Measurements from ENCODE around the gene SLC5A6. TPM values are rescaled to one million over a fixed set of nuclear protein-coding genes. Genes with fewer than 3 reads are reported as not detected.

The SLC5A6 gene
- total and polyA plus RNA-seq, 12 donors, result 5.3 to 20.5 (median 9.1) TPM

DNA sequence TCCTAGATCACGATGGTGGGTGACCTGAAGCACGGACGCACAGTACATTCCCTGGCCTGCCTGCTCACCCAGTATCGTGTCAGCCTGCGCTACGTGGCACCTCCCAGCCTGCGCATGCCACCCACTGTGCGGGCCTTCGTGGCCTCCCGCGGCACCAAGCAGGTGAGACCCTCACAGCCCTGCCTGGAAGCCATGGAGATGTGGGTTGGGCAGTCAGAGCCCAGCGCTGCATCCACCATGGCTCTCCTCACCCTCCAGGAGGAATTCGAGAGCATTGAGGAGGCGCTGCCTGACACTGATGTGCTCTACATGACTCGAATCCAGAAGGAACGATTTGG is 30.5 kb upstream of the SLC5A6 start:
- Histone ChIP-seq H3K36me3 (peaks cover 4 to 72% (median 35%) of the 10 kb centered on the region in 9 donors), H3K27me3 (no peaks in the 10 kb centered on the region), H3K9me3 (no peaks in the 10 kb centered on the region), H3K4me3 (no peak overlapping the region), H3K27ac (no peak overlapping the region), H3K4me1 (peaks cover 0 to 34% (median 13%) of the 10 kb centered on the region in 9 donors)
- ATAC-seq, result no peak
- intact Hi-C loops (cut with DNase I), result no loop called here
- 95 to 96% methylated on average over 16 of the region's 16 CpGs for WGBS, 2 donors
- TF ChIP-seq, protein P1, sequence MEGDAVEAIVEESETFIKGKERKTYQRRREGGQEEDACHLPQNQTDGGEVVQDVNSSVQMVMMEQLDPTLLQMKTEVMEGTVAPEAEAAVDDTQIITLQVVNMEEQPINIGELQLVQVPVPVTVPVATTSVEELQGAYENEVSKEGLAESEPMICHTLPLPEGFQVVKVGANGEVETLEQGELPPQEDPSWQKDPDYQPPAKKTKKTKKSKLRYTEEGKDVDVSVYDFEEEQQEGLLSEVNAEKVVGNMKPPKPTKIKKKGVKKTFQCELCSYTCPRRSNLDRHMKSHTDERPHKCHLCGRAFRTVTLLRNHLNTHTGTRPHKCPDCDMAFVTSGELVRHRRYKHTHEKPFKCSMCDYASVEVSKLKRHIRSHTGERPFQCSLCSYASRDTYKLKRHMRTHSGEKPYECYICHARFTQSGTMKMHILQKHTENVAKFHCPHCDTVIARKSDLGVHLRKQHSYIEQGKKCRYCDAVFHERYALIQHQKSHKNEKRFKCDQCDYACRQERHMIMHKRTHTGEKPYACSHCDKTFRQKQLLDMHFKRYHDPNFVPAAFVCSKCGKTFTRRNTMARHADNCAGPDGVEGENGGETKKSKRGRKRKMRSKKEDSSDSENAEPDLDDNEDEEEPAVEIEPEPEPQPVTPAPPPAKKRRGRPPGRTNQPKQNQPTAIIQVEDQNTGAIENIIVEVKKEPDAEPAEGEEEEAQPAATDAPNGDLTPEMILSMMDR (IDR thresholded peaks at IDR 0.05), result no peak
- DNase-seq, result no peak

DNA sequence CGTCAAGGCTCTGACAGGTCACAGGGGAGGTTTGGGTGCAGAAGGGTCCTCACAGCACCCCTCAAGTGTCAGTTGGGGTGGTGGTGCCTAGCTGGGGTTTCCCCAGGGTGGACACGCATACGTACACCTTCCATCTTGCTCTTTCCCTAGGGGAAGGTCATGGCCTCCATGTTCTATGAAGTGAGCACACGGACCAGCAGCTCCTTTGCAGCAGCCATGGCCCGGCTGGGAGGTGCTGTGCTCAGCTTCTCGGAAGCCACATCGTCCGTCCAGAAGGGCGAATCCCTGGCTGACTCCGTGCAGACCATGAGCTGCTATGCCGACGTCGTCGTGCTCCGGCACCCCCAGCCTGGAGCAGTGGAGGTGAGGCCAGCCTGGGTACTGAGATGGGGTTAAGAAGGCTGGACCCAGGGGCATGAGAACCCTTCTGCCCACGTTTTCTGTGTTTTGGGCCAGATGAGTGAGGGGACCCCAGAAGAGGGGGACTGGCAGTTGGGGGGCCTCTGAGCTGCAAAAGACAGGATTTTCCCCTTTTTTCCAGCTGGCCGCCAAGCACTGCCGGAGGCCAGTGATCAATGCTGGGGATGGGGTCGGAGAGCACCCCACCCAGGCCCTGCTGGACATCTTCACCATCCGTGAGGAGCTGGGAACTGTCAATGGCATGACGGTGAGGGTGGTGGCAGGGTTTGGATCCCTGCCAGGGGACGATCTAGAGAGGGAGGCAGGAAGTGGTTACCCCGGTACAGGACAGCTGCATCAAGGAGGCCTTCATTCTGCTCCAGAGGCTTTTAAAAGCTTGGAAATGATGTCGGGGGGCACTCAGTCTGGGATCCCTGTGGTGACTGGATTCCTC is 29.9 kb upstream of the SLC5A6 start:
- H3K36me3 ChIP-seq, result peaks cover 4 to 77% (median 41%) of the 10 kb centered on the region in 9 donors
- DNase-seq (no peak), ATAC-seq (no peak)
- whole genome bisulfite sequencing, 2 donors, result 84 to 86% methylated on average over 24 of the region's 24 CpGs
- H3K27ac ChIP-seq, result no peak overlapping the region
- TF ChIP-seq, protein P1 (IDR thresholded peaks at IDR 0.05), result no peak
- H3K27me3 ChIP-seq, result no peaks in the 10 kb centered on the region
- H3K4me1 ChIP-seq, result peaks cover 0 to 34% (median 13%) of the 10 kb centered on the region in 9 donors
- intact Hi-C loops (cut with DNase I), result no loop called here
- no peak overlapping the region for H3K4me3 ChIP-seq
- H3K9me3 ChIP-seq, result no peaks in the 10 kb centered on the region

DNA sequence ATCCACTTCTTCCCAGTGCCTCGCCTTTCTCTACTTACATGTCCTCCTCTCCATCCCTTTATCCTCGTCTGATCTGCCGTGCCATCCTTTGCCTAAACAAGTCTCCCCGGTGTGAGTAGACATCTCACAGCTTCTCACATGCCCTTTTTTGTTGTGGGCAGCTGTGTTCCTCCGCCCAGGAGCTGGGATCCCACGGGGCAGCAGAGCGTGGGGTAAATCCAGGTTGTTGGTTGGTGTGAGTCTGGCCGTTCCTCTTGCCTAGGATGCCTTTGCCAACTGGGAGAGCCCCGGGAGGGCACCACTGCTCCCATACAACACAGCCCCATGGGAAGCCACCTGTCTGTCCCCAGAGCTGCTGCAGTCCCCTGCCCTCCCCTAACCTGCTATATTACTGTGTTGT is 28.3 kb upstream of the SLC5A6 start:
- H3K4me3 ChIP-seq, result no peak overlapping the region
- TF ChIP-seq, protein P1 (IDR thresholded peaks at IDR 0.05), result no peak
- H3K27me3 ChIP-seq, result no peaks in the 10 kb centered on the region
- peaks cover 0 to 29% (median 11%) of the 10 kb centered on the region in 9 donors for H3K4me1 ChIP-seq
- no peak for ATAC-seq
- intact Hi-C loops (cut with DNase I), result no loop called here
- whole genome bisulfite sequencing, 2 donors, result 88% methylated on average over 9 of the region's 9 CpGs
- peaks cover 4 to 93% (median 52%) of the 10 kb centered on the region in 9 donors for H3K36me3 ChIP-seq
- no peaks in the 10 kb centered on the region for H3K9me3 ChIP-seq
- no peak overlapping the region for H3K27ac ChIP-seq
- DNase-seq, result no peak

DNA sequence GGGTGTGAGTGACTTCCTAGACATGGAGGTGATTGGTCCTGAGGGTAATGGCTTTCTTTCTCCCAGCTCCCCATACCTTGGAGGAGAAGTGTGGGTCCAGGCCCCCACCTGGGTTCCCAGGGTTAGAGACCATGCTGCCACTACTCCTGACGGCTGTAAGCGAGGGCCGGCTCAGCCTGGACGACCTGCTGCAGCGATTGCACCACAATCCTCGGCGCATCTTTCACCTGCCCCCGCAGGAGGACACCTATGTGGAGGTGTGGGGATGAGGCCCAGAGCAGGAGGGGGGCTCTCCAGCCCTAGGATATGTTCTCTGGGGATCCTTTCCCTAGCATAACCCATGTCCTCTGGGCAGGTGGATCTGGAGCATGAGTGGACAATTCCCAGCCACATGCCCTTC is 26.9 kb upstream of the SLC5A6 start:
- TF ChIP-seq, protein P1 (IDR thresholded peaks at IDR 0.05), result no peak
- peaks cover 0 to 19% (median 7%) of the 10 kb centered on the region in 9 donors for H3K4me1 ChIP-seq
- H3K27ac ChIP-seq, result no peak overlapping the region
- no peak overlapping the region for H3K4me3 ChIP-seq
- ATAC-seq (no peak), DNase-seq (no peak)
- no peaks in the 10 kb centered on the region for H3K9me3 ChIP-seq
- 95 to 98% methylated on average over 8 of the region's 8 CpGs for WGBS, 2 donors
- H3K36me3 ChIP-seq, result peaks cover 4 to 100% (median 67%) of the 10 kb centered on the region in 9 donors
- H3K27me3 ChIP-seq, result no peaks in the 10 kb centered on the region
- intact Hi-C loops (cut with DNase I), result no loop called here

All from heart right ventricle (tissue), 16 donors.